GM18951 (cell line): ENCODE data around the gene KIAA0586.
"Not testable (repeated sequence)": the region's sequence is repeated elsewhere in the genome, so short reads cannot be mapped to it uniquely, and the experiment has no call there.

ENCODE experiments used
- POLR2A ChIP-seq: IDR thresholded peaks from 4 replicates; pipeline ENCODE4 v1.6.1; 2011; ENCODE audit warnings: mild to moderate bottlenecking; ENCODE audit not compliant: insufficient read length, insufficient read depth; ENCODE audit errors: extremely low read depth
- in situ Hi-C: fragments of 300-500 bp; cut with MboI; formaldehyde crosslinking; loops from one replicate; pipeline ENCODE4 v1.12.0; 2022; ENCODE audit warnings: low sequenced_read_pairs, mixed read lengths, inconsistent platforms; ENCODE audit not compliant: unreplicated experiment

Gene KIAA0586

GRCh38 chr14:58479975-58480374 lies 52.5 kb downstream of the KIAA0586 start:
- TF ChIP-seq POLR2A: no peak
- in situ Hi-C loops: loop anchor here (25.0 kb wide), 1 partner anchor 957 kb away; no protein-coding TSS in a partner anchor

- TF ChIP-seq POLR2A: no peak
- in situ Hi-C loops: loop anchor here (25.0 kb wide), 1 partner anchor 953 kb away; no protein-coding TSS in a partner anchor
These were observed 56.7 kb downstream of the KIAA0586 start for GRCh38 chr14:58484176-58484575.

GRCh38 chr14:58488550-58488949 lies 61.0 kb downstream of the KIAA0586 start:
- TF ChIP-seq POLR2A: no peak
- in situ Hi-C loops: loop anchor here (25.0 kb wide), 1 partner anchor 949 kb away; no protein-coding TSS in a partner anchor

GRCh38 chr14:58491593-58491992 lies 64.1 kb downstream of the KIAA0586 start:
- no peak for TF ChIP-seq POLR2A
- in situ Hi-C loops: loop anchor here (10.0 to 25.0 kb wide), 2 partner anchors 563 to 946 kb away; no protein-coding TSS in a partner anchor

- TF ChIP-seq POLR2A: no peak
These were observed 64.5 kb downstream of the KIAA0586 start for GRCh38 chr14:58492044-58492443.

GRCh38 chr14:58501214-58501816 lies 73.8 kb downstream of the KIAA0586 start:
- in situ Hi-C loops: no loop called here
- TF ChIP-seq POLR2A: no peak

More at GRCh38 chr14:58492044-58492443, 64.5 kb downstream of the KIAA0586 start:
- in situ Hi-C loops: loop anchor here (10.0 to 25.0 kb wide), 2 partner anchors 563 to 945 kb away; no protein-coding TSS in a partner anchor

- no peak for TF ChIP-seq POLR2A
- in situ Hi-C loops: no loop called here
These were observed 85.8 kb downstream of the KIAA0586 start for GRCh38 chr14:58513272-58513671.

GRCh38 chr14:58517592-58517991 lies 90.1 kb downstream of the KIAA0586 start:
- in situ Hi-C loops: no loop called here
- no peak for TF ChIP-seq POLR2A

GRCh38 chr14:58525691-58526090 lies 98.2 kb downstream of the KIAA0586 start:
- in situ Hi-C loops: not testable (repeated sequence)

- no peak for TF ChIP-seq POLR2A
- in situ Hi-C loops: no loop called here
These were observed 105.9 kb downstream of the KIAA0586 start for GRCh38 chr14:58533446-58533845.

GRCh38 chr14:58535044-58535443 lies 107.5 kb downstream of the KIAA0586 start:
- no peak for TF ChIP-seq POLR2A
- in situ Hi-C loops: no loop called here

- in situ Hi-C loops: no loop called here
- no peak for TF ChIP-seq POLR2A
These were observed 109.5 kb downstream of the KIAA0586 start for GRCh38 chr14:58537004-58537403.

GRCh38 chr14:58540749-58541632 lies 113.5 kb downstream of the KIAA0586 start:
- no peak for TF ChIP-seq POLR2A
- in situ Hi-C loops: no loop called here

- no peak for TF ChIP-seq POLR2A
- in situ Hi-C loops: no loop called here
These were observed 114.1 kb downstream of the KIAA0586 start for GRCh38 chr14:58541633-58542022.
